ENCODE results near the gene SLC27A5. TPM values are rescaled to one million over a fixed set of nuclear protein-coding genes. Genes with fewer than 3 reads are reported as not detected.

The SLC27A5 gene, protein sequence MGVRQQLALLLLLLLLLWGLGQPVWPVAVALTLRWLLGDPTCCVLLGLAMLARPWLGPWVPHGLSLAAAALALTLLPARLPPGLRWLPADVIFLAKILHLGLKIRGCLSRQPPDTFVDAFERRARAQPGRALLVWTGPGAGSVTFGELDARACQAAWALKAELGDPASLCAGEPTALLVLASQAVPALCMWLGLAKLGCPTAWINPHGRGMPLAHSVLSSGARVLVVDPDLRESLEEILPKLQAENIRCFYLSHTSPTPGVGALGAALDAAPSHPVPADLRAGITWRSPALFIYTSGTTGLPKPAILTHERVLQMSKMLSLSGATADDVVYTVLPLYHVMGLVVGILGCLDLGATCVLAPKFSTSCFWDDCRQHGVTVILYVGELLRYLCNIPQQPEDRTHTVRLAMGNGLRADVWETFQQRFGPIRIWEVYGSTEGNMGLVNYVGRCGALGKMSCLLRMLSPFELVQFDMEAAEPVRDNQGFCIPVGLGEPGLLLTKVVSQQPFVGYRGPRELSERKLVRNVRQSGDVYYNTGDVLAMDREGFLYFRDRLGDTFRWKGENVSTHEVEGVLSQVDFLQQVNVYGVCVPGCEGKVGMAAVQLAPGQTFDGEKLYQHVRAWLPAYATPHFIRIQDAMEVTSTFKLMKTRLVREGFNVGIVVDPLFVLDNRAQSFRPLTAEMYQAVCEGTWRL
- 10.2 and 16.6 TPM in 2 replicates for total RNA-seq

DNA sequence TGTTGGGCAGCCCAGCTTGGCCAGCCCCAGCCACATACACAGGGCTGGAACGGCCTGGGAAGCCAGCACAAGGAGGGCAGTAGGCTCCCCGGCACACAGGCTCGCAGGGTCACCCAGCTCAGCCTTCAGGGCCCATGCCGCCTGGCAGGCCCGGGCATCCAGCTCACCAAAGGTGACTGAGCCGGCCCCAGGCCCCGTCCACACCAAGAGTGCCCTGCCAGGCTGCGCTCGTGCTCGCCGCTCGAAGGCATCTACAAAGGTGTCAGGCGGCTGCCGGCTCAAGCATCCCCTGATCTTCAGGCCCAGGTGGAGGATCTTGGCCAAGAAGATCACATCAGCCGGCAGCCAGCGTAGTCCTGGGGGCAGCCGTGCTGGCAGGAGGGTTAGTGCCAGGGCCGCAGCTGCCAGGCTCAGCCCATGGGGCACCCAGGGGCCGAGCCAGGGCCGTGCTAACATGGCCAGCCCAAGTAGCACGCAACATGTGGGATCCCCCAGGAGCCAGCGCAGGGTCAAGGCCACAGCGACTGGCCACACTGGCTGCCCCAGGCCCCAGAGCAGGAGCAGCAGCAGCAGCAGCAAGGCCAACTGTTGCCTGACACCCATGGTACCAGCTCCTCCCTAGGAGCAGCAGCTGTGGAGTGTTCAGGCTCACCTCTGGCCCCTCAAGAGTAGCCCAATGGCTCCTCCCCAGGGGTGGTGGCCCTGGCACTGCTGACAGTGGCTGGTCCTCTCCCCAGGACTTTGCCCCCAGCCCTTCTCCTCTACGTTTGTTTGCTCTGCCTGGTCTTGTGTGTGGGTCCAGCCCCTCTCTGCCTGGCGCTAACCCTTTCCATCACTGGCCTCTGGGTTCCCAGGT is at the start of gene SLC27A5:
TSS of gene SLC27A5 (minus strand) at position 640 of the 856 bp plus-strand sequence. CDS start at position 603, 37 bp downstream.

DNA sequence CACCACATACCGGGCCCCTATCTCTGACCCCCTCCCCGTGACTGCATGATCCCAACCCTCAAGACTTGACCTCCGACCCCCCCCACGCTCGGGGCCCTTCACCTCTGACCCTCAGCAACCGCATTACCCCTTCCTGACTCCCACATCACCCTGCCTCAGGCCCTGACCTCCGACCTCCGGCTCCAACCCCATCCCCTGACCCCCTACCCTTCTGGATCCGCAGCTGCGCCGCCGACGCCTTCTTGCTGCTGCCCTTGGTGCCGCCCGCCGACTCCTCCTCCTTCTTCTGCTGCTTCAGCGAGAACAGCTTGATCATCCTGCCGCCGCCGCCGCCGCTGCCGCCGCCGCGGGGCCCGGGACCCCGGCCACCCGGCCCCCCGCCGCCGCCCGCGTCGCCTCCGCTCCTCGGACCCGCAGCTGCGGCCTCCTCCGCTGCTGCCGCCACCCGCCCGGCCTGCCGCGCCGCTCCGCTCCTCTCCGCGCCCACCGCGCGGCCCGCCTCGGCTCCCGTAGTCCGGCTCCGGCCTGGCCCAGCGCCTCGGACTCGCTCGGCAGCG is 46.4 kb upstream of the SLC27A5 start, which contains the start of gene UBE2M:
TSS of gene UBE2M (minus strand) at position 546 of the 557 bp plus-strand sequence. CDS start at position 316, 230 bp downstream.

DNA sequence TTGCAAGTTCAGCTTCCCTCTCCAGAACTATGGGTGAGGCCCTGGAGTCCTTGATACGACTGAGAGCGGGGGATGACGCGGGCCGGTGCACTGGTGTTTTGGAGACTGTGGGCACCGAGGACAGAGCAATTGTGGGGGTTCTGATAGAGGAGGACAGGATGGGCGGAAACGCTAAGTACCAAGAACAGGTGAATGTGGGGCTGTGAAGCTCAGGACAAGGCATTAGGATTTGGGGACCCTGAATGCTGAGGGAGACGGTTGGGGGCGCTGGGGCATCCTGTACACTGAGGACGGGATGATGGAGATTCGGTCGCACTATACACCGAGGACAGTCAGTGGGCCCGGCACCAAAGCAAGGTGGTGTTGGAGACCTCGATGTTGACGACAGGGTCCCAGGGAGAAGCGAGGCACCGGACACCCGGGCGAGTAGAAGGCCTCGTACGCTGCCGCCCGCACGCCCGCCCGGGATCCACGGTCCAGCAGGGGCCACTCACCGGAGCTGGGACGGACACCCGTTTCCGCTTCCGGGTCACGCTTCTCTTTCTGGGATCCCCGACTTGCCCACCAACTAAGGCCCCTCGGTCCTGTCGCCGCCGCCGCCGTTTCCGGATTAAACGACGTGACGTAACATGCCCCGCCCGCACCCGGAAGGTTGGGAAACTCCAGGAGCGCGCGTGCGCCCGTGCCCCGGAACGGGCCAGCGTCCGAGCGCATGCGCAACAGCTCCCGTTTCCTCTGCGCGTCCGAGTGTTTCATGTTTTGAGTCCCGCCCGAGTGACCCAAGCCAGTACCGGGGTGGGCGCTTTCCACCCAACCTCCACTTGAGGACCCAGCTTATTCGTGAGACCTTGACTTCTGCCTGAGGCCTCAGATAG is 42.9 kb upstream of the SLC27A5 start, which contains the start of gene CHMP2A:
TSS of gene CHMP2A (minus strand) at position 612 of the 875 bp plus-strand sequence. CDS start 893 bp downstream, outside the sequence.

DNA sequence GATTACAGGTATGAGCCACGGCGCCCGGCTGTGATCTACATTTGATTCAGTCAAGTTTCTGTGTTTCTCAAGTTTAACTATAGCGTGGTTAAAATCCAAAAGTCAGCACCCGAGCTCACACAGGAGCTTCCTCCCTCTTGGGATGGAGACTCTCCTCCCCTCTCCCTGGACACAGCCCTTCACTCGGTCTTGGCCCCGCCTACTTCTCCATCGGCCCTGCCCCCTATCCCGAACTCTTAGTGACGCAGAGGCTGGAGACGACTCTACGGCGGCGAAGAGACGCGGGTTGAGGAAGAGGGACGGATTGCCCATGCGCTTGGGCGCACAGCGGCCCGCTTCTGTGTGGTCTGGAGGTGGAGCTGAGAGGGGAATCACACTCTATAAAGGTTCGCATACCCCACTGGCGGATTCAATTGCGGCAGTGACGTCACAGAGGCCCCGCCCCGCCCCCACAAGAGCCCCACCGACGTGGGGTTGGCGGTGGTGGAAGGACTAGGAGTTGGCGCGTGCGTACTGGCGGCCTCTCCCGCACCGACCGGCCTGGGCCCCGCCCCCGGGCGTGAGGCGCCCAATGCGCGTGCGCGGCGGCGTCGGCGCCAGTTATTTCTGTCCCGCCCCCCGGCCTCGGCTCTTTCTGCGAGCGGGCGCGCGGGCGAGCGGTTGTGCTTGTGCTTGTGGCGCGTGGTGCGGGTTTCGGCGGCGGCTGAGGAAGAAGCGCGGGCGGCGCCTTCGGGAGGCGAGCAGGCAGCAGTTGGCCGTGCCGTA is 32.2 kb upstream of the SLC27A5 start, which contains the start of gene TRIM28:
TSS of gene TRIM28 (plus strand) at position 239 of the 765 bp plus-strand sequence. CDS start 694 bp downstream, outside the sequence.

DNA sequence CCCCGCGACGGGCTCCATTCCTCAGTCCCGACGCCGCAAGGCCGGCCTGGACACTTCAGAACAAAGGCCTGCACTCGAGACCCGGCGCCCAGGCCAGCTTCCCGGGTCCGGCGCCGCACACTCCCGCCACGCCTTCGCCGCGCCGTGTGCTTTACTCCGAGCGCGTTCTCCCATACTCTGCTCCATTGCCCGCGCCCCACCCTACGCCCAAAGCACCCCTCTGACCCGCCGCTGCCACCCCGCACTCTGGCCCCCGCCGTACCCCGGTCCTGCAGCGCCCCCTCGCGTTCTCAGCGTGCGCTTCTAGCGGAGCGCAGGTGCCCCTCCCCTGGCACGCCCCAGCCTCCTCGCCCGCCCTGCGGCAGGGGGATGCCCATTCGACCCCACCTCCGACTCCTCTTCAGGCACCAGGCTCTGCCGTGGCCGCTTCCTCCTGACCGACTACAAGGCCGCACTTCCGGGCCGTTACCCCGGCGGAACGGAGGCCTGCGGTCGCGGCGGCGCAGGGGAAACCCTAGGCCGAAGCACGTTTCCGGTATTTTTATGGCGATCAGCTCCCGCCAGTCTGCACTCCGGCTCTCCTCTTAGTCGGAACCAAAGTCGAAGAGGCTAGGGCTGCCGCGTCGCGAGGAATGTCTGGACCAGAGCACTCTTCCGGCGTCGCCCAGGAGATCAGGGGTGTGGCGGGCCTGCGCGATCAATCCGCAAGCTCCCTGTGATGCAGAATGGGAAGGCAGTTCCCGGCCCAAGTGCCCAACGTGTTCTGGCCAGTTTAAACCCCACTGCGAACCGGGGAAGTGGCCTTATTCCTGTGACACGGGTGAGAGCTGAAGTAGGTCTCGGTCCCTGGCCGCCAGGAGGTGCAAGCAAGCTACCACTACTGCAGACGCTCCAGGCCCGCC is 7.8 kb upstream of the SLC27A5 start, which contains the start of gene ZBTB45:
TSS of gene ZBTB45 (minus strand) at position 456 of the 902 bp plus-strand sequence. CDS start 2,137 bp downstream, outside the sequence.

DNA sequence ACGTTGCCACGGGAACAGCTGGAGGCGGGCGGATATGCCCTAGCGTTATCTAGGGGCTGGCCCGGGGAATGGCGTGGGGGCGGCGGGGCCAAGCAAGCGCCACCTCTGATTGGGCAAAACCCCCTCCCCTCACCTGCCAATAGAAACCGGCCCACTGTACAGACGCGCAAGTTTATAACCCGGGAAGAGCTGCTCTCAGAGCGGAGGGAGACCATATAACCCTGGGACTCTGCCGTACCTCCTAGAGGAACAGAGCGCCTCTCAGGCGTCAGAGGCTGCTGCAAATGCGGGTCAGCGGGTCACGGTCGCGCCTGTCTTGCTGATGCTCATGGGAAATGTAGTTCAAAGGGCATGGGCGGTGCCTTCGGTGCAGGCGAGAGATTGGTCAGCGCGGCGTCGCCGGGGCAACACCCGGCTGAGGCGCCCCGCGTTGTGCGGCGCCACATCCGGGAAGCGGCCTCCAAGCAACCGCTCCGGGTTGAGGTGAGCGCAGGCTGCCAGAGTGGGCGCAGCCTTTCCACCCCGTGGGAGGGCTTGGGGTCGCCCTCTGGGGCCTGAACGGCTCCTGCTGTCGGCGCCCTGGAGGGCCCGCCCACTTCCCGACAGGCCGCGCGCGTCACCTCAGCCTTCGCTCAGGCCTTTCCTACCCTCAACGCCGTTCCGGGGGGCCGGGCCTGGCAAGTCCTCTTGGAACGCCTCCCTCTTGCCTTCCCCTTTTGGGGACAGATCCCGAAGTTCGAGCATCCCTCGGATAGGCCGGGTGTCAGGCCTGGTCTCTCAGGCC is 35.9 kb downstream of the SLC27A5 start, which contains the start of gene ZNF446:
TSS of gene ZNF446 (plus strand) at position 639 of the 784 bp plus-strand sequence. CDS start 867 bp downstream, outside the sequence.

DNA sequence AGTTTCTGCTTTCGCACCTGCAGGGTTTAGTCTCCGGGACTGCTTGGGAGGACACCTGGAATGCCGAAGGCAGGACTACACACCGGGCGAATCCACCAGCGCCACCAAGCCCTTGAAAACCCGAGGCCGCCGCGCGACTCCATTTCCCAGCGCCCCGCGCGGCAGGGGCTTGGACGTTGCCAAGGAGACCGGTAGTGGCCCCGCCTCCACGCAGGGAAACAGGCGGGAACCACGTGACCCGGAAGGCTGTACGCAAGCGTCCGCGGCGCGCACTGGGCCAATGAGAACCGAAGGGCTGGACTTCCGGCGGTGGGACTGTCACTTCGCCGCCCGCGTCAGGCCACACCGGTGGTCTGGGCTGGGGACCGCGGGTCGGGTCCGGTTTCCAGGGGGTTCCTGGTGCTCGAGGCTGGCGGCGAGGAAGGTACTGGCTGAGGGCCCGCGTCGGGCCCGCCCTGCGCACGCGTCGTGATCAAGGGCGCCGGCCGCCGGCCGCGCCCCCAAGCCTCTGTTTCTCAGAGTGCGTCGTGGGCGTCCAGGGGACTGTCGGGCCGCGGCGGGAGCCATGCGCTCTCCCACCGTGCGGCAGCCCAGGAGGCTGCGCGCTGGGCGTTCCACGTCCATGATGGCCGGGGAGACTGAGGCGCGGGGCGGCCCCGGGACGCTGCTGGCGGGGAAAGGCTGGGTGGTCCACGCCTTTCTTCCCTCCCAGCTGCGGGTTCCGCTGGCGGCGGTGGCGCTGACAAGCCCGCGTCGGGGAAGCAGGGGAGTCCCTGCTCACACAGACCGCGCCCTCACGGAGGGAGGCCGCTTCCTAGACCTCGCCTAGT is 44.8 kb downstream of the SLC27A5 start, which contains the start of gene ZNF324:
TSS of gene ZNF324 (plus strand) at position 321 of the 830 bp plus-strand sequence. CDS start 2,106 bp downstream, outside the sequence.

DNA sequence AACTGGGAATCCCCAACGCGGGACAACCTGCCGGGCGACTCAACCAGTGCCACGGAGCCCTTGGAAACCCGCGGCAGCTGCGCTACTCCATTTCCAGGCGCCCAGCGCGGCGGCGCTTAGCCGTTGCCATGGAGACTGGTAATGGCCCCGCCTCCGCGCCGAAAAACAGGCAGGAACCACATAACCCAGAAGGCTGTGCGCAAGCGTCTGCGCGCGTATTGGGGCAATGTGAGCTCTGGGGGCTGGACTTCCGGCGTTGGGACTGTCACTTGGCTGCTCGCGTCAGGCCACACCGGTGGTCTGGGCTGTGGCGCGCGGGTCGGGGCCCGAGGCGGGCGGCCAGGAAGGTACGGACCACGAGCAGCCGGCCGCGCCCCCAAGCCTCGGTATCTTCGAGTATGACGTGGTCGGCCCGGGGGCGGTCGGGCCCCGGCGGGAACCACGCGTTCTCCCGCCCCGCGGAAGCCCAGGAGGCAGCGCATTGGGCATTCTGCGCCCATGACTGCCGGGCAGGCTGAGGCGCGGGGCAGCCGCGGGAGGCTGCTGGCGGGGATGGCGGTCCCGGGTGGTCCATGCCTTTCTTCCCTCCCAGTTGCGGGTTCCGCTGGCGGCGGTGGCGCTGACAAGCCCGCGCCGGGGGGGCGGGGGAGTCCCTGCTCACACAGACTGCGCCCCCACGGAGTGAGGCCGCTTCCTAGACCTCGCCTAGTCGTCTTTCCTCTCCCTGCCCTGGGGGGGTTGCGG is 60.3 kb downstream of the SLC27A5 start, which contains the start of gene ZNF324B:
TSS of gene ZNF324B (plus strand) at position 265 of the 744 bp plus-strand sequence. CDS start 2,080 bp downstream, outside the sequence.

Other genes with a start within 250 kb of the SLC27A5 start
- 3.1 and 4.0 TPM in 2 replicates for gene ZNF8, start 233.0 kb downstream of the SLC27A5 start, total RNA-seq
- gene ERVK3-1, start 206.6 kb downstream of the SLC27A5 start, total RNA-seq, result 17.5 and 22.8 TPM in 2 replicates
- 1.9 and 2.7 TPM in 2 replicates for gene ZSCAN22, start 185.0 kb downstream of the SLC27A5 start, total RNA-seq
- gene A1BG, start 158.5 kb downstream of the SLC27A5 start, total RNA-seq, result 6.0 and 10.4 TPM in 2 replicates
- gene ZNF497, start 149.2 kb downstream of the SLC27A5 start, total RNA-seq, result 0.81 and 1.1 TPM in 2 replicates
- gene ZNF837, start 131.0 kb downstream of the SLC27A5 start, total RNA-seq, result 0.66 and 1.2 TPM in 2 replicates
- gene RPS5, start 124.7 kb downstream of the SLC27A5 start, total RNA-seq, result 2,645 and 2,757 TPM in 2 replicates
- gene RNF225, start 116.3 kb downstream of the SLC27A5 start, total RNA-seq, result 0.09 TPM in 1 of 2 replicates, not detected in the other
- gene ZNF584, start 103.3 kb downstream of the SLC27A5 start, total RNA-seq, result 12.2 and 13.4 TPM in 2 replicates
- 6.2 and 6.8 TPM in 2 replicates for gene ZNF132, start 71.8 kb downstream of the SLC27A5 start, total RNA-seq
- 7.6 and 8.7 TPM in 2 replicates for gene ZNF324B, start 60.4 kb downstream of the SLC27A5 start, total RNA-seq
- 11.1 and 12.5 TPM in 2 replicates for gene ZNF324, start 44.9 kb downstream of the SLC27A5 start, total RNA-seq
- gene ZNF446, start 35.6 kb downstream of the SLC27A5 start, total RNA-seq, result 4.6 and 4.9 TPM in 2 replicates
- 5.8 and 7.5 TPM in 2 replicates for gene ZBTB45, start 7.8 kb upstream of the SLC27A5 start, total RNA-seq
- 476 and 517 TPM in 2 replicates for gene TRIM28, start 32.1 kb upstream of the SLC27A5 start, total RNA-seq
- 126 and 141 TPM in 2 replicates for gene CHMP2A, start 43.1 kb upstream of the SLC27A5 start, total RNA-seq
- gene UBE2M, start 46.6 kb upstream of the SLC27A5 start, total RNA-seq, result 94.9 and 128 TPM in 2 replicates
- 9.2 and 12.8 TPM in 2 replicates for gene MZF1, start 61.3 kb upstream of the SLC27A5 start, total RNA-seq

All from endothelial cell of coronary artery (primary cell).